Fibroblast of skin of back (primary cell): ENCODE data around the gene MIEF1.

Source experiments
- DNase-seq: peaks from one replicate; pipeline ENCODE4 v3.0.0-alpha.2; 2013

Gene MIEF1

DNA sequence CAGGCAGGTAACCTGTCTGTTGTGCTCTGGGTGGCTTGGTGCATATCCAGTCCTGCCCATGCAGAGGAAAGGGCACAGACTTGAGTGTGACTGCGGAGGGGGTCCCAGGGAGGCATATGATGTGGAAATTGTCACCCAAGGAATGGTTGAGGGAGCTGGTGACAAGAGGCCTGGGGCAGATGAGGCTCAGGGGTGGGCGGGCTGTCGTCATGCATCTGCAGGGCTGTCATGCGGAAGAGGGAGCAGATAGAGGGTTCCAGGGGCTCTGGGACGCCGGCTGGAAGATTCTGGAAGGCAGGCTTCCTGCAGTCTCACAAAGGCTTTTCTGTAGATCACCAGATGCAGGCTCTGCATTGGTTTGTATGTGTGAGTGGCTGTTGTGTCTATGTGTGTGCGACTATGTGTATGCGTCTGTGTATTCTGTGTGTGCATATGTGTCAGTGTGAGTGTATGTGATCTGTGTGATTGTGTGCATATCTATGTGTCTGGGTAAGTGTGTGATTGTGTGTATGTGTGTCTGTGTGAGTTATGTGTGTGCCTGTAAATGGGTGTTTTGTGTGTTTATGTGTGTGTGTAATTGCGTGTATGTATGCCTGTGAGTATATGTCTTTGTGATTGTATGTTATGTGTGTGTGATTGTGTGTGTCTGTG lies 60.9 kb downstream of the MIEF1 start:
- no peak for DNase-seq

DNA sequence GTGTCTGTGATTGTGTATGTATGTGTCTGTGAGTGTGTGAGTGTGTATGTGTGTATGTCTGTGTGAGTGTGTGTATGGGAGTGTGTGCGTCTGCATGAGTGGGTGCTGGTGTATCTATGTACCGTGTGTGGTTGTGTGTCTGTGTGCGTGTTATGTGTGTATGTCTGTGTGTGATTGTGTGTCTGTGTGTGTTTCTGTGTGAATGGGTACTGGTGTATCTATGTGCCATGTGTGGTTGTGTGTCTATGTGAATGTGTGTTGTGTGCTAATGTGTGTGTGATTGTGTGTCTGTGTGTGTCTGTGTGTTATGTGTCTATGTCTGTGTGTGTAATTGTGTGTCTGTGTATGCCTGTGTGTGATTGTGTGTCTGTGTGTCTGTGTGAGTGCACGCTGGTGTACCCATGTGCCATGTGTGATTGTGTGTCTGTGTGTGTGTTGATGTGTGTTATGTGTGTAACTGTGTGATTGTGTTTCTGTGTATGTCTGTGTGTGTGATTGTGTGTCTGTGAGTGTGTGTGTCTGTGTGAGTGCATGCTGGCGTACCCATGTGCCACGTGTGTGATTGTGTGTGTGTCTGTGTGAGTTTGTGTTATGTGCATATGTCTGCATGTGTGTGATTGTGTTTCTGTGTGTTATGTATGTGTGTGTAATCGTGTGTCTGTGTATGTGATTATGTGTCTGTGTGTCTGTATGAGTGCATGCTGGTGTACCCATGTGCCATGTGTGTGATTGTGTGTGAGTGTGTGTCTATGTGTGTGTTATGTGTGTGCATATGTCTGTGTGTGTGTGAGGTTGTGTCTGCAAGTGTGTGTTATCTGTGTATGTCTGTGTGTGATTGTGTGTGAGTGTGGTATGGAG lies 61.7 kb downstream of the MIEF1 start:
- no peak for DNase-seq

DNA sequence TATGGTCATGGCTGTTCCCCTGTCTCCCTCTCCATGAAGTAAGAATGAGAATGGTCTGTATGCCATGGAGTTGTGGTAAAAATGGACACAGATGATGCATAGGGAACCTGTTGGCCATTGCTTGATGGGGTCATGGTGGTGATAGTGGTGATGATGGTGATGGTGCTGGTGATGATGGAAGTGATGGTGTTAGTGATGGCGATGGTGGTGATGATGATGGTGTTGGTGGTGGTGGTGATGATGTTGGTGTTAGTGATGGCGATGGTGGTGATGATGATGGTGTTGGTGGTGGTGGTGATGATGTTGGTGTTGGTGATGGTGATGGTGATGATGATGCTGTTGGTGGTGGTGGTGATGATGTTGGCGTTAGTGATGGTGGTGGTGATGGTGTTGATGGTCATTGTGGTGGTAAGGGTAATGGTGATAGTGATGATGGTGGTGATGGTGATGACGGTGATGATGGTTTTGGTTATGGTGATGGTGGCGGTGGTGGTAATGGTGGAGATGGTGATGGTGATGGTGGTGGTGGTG lies 63.4 kb downstream of the MIEF1 start:
- no peak for DNase-seq

DNA sequence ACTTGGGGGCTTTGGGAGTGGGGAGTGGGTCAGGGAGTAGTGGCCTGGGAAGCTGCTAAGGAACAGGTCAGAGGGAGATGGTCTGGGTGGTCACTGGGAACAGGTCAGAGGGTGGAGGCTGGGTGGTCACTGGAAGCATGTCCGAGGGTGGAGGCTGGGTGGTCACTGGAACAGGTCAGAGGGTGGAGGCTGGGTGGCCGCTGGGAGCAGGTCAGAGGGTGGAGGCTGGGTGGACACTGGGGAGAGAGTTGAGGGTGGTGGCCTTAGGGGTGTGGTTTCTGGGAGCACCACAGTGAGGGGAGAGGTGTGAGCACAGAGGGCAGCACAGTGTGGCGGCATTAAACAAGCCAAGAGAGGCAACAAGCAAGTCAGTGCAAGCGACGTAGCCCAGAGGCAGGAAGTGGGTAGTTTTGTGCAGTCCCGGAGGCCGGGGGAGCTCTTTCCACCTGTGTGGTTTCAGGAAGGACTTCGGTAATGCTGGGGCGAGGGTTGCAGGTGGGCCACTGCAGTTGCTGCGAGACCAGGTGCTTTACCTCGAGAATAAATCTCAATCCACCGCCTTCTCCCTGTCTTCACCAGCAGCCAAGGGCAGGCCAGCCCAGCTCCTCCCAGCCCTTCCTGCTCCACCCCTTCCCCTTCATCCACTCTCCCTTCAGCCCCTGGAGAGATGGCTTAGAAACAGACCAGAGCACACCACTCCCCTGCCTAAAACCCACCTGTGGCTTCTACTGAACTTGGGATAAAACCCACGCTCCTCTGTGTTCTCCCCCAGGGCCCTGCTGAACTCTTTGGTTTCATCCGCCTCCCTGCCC lies 65.3 kb downstream of the MIEF1 start:
- DNase-seq = no peak
